ENCODE results near the gene DOCK2.
"Not testable (repeated sequence)": the region's sequence is repeated elsewhere in the genome, so short reads cannot be mapped to it uniquely, and the experiment has no call there.

DOCK2 gene

DNA sequence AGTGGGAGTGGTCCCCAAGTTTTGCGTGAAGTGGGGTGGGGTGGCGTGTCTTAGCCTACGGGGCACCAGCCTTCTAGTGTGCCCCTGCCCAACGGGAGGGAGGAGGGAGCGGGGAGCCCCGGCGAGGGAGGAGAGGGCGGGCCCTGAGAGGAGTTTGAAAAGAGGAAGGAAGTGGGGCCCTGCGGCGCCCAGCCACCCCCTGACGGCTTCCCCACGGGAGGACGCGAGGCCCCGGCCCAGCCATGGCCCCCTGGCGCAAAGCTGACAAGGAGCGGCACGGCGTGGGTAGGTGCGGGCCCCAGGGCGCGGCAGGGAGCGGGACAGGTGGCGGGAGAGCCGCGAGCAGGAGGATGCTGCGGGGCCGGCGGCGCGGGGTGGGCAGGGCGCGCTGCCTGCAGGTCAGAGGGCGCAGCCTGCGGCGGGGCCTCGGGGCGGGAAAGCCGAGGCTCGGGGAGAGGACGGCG lies at the start of gene DOCK2:
Gene DOCK2 (plus strand): TSS at position 191 of the 464 bp plus-strand sequence. CDS start 52 bp downstream, at position 243.
- no peak for DNase-seq (ENCODE audit: low spot score)

GRCh38 chr5:169590602-169591001 lies 46.5 kb upstream of the DOCK2 start:
- DNase-seq (ENCODE audit: low spot score), result no peak

DNA sequence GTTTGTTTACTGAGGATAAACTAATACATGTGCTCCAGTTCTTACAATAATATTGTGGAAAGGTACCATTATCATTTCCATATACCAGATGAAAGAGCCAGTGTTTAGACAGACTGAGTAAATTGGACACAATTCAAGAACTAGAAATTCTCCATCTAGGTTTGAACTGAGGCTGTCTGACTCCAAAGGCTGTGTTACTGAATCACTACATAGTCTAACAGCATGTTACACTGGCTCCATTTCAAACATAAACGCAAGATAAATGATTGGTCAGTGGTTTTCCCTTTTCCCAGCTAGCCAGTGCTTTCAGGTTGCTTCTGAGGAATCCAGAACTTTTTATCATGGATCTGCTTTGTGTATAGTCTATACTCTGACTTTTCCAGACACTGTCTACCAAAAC lies 45.4 kb upstream of the DOCK2 start:
- DNase-seq (ENCODE audit: low spot score), result no peak

GRCh38 chr5:169592937-169593650 lies 44.0 kb upstream of the DOCK2 start:
- DNase-seq (ENCODE audit: low spot score), result peak; percentile 37

GRCh38 chr5:169595172-169595820 lies 41.8 kb upstream of the DOCK2 start:
- DNase-seq (ENCODE audit: low spot score), result no peak

GRCh38 chr5:169599451-169599850 lies 37.6 kb upstream of the DOCK2 start:
- DNase-seq (ENCODE audit: low spot score), result no peak

GRCh38 chr5:169602535-169602934 lies 34.5 kb upstream of the DOCK2 start:
- no peak for DNase-seq (ENCODE audit: low spot score)

DNA sequence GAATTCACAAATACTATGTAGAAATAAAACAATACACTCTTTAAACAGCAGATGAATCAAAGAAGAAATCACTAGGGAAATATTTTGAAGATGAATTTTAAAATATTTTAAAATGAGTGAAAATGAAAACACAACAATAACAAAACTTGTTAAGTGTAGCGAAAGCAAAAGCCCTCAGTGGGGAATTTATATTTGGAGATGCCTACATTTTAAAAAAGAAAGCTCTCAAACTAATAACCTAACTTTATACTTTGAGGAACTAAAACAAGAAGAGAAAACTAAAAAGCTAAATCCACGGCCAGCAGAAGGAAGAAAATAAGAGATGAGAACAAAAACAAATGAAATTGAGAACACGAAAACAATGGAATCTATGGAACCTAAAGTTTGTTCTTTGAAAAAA lies 30.8 kb upstream of the DOCK2 start:
- no peak for DNase-seq (ENCODE audit: low spot score)

DNA sequence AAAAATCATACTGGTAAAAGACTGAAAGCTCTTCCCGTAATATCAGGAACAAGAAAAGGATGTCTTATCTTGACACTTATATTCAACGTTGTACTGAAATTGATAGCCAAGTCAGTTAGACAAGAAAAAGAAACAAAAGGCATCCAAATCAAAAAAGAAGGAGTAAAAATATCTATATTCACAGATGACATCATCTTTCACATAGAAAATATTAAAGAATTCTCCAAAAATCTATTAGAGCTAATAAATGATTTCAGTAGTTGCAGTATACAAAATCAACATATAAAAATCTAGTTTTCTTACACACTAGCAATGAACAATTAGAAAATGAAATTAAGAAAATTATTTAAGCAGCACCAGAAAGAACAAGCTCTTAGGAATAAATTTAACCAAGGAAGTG lies 29.2 kb upstream of the DOCK2 start:
- DNase-seq (ENCODE audit: low spot score), result no peak

DNA sequence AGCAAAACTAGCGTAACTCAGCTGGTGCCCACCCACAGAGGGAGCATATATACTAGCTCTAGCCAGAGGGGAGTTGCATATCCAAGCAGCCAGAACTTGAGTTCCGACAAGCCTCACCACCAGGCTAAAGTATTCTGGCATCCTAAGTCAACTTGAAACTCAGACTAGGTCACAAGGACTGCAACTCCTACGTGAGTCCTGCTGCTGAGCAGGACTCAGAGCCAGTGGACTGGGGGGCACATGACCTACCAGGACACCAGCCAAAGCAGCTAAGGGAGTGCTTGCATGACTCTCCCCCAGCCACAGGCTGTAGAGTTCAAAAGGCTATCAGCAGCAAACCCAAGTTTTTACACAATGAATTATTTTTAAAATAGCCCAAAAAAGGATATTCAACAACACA lies 27.4 kb upstream of the DOCK2 start:
- DNase-seq (ENCODE audit: low spot score), result no peak

- no peak for DNase-seq (ENCODE audit: low spot score)
These were observed 26.5 kb upstream of the DOCK2 start for GRCh38 chr5:169610606-169611005.

GRCh38 chr5:169615561-169615960 lies 21.5 kb upstream of the DOCK2 start:
- DNase-seq (ENCODE audit: low spot score), result no peak

DNA sequence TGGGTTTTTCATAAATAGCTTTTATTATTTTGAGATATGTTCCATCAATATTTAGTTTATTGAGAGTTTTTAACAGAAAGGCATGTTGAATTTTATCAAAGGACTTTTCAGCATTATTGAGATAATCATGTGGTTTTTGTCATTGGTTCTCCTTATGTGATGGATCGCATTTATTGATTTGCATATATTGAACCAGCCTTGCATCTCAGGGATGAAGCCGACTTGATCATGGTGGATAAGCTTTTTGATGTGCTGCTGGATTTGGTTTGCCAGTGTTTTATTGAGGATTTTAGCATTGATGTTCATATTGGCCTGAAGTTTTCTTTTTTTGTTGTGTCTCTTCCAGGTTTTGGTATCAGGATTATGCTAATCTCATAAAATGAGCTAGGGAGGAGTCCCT lies 12.8 kb upstream of the DOCK2 start:
- not testable (repeated sequence) for DNase-seq (ENCODE audit: low spot score)

- no peak for DNase-seq (ENCODE audit: low spot score)
These were observed 10.3 kb upstream of the DOCK2 start for GRCh38 chr5:169626779-169627178.

- no peak for DNase-seq (ENCODE audit: low spot score)
These were observed 9.5 kb upstream of the DOCK2 start for GRCh38 chr5:169627551-169627950.

DNA sequence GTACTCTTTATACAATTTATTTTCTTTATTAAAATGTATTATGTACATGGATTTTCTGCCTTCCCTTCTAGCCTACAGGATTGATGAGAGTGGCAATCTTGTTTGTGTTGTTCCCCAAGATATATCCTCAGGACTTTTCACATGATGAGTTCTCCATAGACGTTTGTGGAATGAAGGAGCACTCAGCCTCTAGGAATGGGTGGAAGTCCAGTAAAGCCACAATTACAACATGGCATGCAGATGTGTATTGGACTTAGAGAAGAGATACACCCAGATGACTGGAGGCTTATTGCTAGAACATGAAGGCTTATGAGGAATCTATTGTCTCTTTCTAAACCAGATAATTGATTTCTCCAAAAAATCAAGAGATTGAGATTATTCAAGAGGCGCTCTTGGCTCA lies 8.2 kb upstream of the DOCK2 start:
- no peak for DNase-seq (ENCODE audit: low spot score)

- peak; percentile 13 for DNase-seq (ENCODE audit: low spot score)
These were observed 7.1 kb upstream of the DOCK2 start for GRCh38 chr5:169629847-169630548.

DNA sequence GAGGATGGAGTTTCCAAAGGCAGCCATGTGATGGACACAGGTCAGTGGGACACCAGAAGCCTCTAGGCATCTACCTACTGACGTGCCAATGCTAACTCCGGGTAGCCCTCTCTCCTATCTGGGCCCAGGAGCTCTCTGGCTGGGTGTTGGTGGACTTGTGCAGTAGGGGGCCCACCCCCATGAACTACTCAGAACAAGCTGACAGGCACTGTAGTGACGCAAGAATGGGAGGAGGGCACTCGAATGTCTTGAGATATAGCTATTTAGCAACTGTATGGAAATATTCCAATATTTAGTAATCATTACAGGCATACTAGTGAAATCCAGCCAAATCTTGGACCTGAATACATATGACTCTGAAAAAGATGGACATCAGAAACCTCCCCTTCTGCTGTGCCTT lies 5.7 kb upstream of the DOCK2 start:
- DNase-seq (ENCODE audit: low spot score), result no peak

- no peak for DNase-seq (ENCODE audit: low spot score)
These were observed 4.1 kb upstream of the DOCK2 start for GRCh38 chr5:169632946-169633345.

GRCh38 chr5:169634606-169635005 lies 2.5 kb upstream of the DOCK2 start:
- no peak for DNase-seq (ENCODE audit: low spot score)

- DNase-seq (ENCODE audit: low spot score), result no peak
These were observed 1.1 kb upstream of the DOCK2 start for GRCh38 chr5:169635936-169636335.

DNA sequence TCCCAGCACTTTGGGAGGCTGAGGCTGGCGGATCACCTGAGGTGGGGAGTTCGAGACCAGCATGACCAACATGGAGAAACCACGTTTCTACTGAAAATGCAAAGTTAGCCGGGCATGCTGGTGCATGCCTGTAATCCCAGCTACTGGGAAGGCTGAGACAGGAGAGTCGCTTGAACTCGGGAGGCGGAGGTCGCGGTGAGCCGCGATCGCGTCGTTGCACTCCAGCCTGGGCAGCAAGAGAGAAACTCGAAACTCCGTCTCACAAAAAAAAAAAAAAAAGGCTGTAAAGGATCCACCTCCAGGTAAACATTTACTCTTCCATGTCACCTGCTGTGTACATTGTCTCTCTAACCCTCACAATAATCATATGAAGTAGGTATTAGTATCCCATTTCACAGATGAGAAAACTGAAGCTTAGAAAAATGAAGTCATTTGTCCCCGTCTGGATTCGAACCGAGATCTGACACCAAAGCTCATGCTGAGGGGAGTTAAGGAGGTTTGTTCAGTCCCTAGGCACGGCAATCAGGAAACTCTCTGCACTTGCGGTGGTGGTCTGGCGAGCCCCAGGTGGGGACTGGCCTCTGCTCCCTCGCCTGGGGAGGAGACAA lies 494 bp upstream of the DOCK2 start:
- DNase-seq (ENCODE audit: low spot score), result no peak
